GM18870 (cell line): ENCODE results near the gene HNRNPUL1.
"Not testable (repeated sequence)": the region's sequence is repeated elsewhere in the genome, so short reads cannot be mapped to it uniquely, and the experiment has no call there.

ENCODE experiments used
- ATAC-seq: cut with Tn5 transposase; IDR thresholded peaks from one replicate; pipeline ENCODE4 v1.9.1; 2021; ENCODE audit warnings: moderate library complexity; ENCODE audit not compliant: unreplicated experiment

The HNRNPUL1 gene

DNA sequence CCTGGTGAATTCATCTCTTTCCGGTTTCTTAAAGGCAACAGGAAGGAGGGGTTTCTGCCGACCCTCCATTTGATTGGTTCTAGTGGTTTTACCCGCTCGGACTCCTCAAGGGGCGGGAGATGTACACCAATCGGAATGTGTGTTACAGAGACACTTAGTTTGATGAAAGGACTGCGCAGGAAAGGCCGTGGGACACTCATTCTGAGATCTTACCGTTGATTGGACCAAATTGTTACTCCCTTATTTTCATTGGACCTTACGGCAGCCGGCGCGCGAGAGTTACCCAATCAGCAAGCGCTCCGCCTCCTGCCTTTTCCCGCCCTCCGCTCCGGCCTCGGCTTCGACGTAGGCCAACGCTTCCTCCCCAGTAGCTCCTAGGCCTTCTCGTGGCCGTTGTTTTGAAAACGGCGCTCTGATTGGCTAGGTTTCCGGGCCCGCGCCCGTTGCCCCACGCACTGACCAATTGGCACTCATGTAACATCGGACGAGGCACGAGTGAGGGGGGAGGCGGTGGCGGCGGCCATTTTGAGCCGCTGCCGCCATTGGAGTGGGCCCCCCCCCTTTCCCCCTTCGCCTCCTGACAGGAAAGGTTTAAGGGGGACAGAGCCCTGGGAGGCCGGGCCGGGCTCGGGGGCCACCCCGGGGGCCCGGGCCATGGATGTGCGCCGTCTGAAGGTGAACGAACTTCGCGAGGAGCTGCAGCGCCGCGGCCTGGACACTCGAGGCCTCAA lies at the start of gene HNRNPUL1:
Gene HNRNPUL1 (plus strand): TSS at position 523 of the 731 bp plus-strand sequence. CDS start 132 bp downstream, at position 655.
- peak; percentile 82 for ATAC-seq

GRCh38 chr19:41217741-41218140 lies 46.4 kb upstream of the HNRNPUL1 start:
- ATAC-seq = no peak

GRCh38 chr19:41218249-41218614 lies 45.9 kb upstream of the HNRNPUL1 start:
- no peak for ATAC-seq

- ATAC-seq = no peak
These were observed 45.3 kb upstream of the HNRNPUL1 start, which contains the start of gene AXL for GRCh38 chr19:41218615-41219507. Gene AXL (plus strand): TSS chr19:41219223. CDS start chr19:41219393, 170 bp downstream.

- ATAC-seq = no peak
These were observed 44.1 kb upstream of the HNRNPUL1 start for GRCh38 chr19:41219924-41220567.

DNA sequence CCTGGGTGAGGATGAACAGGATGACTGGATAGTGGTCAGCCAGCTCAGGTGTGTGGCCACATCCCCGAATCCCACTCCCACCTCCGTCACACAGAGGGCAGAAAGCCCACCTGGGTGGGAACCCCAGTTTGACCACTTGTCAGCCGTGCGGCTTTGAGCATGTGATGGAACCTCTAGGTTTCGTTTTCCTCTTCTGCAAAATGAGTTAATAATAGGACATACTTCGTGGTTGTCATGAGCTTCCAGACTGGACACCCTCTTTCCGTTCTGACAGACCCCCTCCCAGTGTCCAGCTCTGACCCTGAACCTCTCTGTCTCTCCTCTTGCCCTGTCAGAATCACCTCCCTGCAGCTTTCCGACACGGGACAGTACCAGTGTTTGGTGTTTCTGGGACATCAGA lies 43.4 kb upstream of the HNRNPUL1 start:
- no peak for ATAC-seq

GRCh38 chr19:41221514-41222205 lies 42.5 kb upstream of the HNRNPUL1 start:
- no peak for ATAC-seq

GRCh38 chr19:41222240-41222639 lies 41.9 kb upstream of the HNRNPUL1 start:
- no peak for ATAC-seq

GRCh38 chr19:41223431-41224234 lies 40.5 kb upstream of the HNRNPUL1 start:
- ATAC-seq = no peak

DNA sequence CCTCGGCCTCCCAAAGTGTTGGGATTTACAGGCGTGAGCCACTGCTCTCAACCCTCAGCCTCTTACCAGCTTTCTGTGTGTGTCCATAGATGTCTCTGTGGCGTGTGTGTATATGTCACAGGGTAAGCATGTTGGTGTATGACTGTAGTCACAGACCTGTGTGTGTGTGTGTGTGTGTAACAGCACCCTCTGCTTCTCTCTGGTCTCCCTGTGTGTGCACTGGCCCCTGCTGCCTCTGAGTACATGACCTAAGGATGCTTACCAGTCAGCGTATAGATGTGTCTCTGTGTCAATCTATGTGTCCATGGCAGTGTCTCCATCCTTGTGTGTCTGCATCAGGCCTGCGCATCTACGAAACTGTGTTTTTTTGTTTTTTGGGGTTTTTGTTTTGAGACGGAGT lies 39.5 kb upstream of the HNRNPUL1 start:
- no peak for ATAC-seq

DNA sequence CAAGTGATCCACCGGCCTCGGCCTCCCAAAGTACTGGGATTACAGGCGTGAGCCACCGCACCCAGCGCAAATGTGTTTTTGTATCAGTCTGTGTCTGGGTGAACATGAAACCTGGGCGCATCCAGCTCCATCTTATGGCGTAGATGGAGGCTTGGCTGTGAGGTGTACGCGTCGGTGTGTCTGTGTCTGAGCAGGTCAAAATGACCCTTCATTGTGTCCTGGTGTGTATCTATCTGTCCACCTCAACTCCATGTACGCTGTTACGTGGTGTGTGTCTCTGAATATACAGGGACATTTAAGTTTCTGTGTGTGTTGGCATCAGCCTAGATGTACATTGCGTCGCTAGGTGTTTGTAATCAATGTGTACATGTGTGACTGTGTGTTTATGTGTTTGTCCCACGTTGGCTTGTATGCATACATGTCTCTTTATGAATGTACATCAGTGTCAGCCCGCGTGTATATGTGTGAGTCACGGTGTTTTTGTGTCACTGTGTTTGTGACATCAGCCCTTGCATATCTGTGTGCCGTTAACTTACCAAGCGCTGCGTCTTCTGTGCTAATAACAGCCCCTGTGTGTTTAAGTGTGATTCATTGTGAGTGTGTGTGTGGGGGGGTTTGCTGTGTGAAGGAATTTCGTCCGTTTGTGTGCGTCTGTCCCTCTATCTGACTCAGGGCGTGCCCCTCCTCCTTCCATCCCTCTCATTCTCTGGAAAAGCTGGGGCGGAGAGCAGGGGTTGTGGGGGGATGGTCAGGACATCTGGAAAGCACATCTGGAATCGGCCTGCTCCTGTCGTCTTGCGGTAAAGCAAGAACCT lies 38.7 kb upstream of the HNRNPUL1 start:
- no peak for ATAC-seq

- no peak for ATAC-seq
These were observed 37.9 kb upstream of the HNRNPUL1 start for GRCh38 chr19:41226053-41226873.

DNA sequence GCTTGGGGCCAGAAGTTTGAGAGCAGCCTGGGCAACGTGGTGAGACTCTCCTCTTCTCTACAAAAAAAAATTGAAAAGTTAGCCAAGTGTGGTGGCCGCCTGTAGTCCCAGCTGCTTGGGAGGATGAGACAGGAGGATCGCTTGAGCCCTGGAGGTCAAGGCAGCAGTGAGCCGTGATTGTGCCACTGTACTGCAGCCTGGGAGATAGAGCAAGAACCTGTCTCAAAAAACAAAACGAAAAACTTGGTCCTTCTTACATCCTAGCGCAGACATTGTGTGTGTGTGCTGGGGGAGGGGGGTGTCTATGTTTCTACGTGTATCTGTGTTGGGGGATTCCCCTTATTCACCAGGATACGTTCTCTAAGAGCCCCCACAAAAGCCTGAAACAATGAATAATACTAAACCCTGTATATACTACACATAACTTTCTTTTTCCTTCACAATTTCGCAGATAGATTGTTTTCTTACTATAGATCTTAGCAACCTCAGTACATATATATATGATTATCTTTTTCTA lies 37.2 kb upstream of the HNRNPUL1 start:
- no peak for ATAC-seq

- no peak for ATAC-seq
These were observed 35.7 kb upstream of the HNRNPUL1 start for GRCh38 chr19:41228486-41228885.

DNA sequence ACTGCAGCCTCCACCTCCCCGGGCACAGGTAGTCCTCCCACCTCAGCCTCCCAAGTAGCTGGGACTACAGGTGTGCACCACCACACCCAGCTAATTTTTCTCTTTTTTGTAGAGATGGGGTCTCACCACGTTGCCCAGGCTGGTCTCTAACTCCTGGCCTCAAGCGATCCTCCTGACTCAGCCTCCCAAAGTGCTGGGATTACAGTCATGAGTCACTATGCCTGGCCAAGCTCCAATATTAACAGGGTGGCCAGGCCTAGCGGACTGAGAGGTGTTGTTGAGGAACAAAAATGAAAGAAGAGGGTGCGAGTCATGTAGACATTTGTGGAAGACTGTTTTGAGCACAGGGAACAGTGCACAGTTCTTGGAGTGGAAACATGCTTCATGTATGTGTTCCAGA lies 34.8 kb upstream of the HNRNPUL1 start:
- not testable (repeated sequence) for ATAC-seq

- ATAC-seq = no peak
These were observed 33.9 kb upstream of the HNRNPUL1 start for GRCh38 chr19:41230067-41230857.

DNA sequence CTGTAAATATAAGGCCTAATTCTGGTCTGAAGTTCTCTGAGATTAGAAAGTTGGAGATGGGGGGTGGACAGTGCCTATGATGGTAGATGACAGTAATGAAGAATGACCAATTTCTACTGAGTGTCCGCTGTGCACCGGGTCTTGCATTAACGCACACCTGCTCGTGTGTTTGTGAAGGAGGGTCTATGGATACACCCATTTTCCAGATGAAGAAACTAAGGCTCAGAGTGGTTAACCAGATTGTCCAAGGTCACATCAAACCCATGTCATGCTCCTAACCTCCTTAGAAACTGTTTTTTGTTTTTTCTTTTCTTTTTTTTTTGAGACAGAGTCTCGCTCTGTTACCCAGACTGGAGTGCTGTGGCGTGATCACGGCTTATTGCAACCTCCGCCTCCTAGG lies 31.5 kb upstream of the HNRNPUL1 start:
- no peak for ATAC-seq
